GM12878 (cell line): ENCODE measurements around the gene FKBP7. TPM values are rescaled to one million over a fixed set of nuclear protein-coding genes. Genes with fewer than 3 reads are reported as not detected.

Experiments used
- BACH1 ChIP-seq: fragments of 450-650 bp; IDR thresholded peaks from 2 replicates; pipeline ENCODE4 v1.6.1; 2017; ENCODE audit warnings: mild to moderate bottlenecking, borderline replicate concordance
- CBX3 ChIP-seq: fragments of 200-600 bp; sonication (generic); IDR thresholded peaks from 2 replicates; pipeline ENCODE4 v1.6.1; 2016; ENCODE audit warnings: low read depth, borderline replicate concordance
- DPF2 ChIP-seq: fragments of 450-650 bp; IDR thresholded peaks from 2 replicates; pipeline ENCODE4 v1.6.1; 2017; ENCODE audit warnings: mild to moderate bottlenecking
- GATAD2B ChIP-seq: fragments of 450-650 bp; conservative IDR thresholded peaks from 2 replicates; pipeline ENCODE4 v1.6.1; 2017; ENCODE audit warnings: low read depth, mild to moderate bottlenecking, moderate library complexity
- HDAC6 ChIP-seq: fragments of 200-600 bp; sonication (generic); IDR thresholded peaks from one replicate; pipeline ENCODE4 v1.8.0; 2017; ENCODE audit warnings: antibody characterized with exemption; ENCODE audit not compliant: unreplicated experiment
- HDGF ChIP-seq: fragments of 450-650 bp; IDR thresholded peaks from 2 replicates; pipeline ENCODE4 v1.6.1; 2016; ENCODE audit warnings: antibody characterized with exemption
- MTA2 ChIP-seq: fragments of 450-650 bp; IDR thresholded peaks from 2 replicates; pipeline ENCODE4 v1.6.1; 2016; ENCODE audit warnings: low read depth, mild to moderate bottlenecking, moderate library complexity
- NBN ChIP-seq: fragments of 450-650 bp; IDR thresholded peaks from 2 replicates; pipeline ENCODE4 v1.6.1; 2016
- SIX5 ChIP-seq: IDR thresholded peaks from 2 replicates; pipeline ENCODE4 v1.6.1; 2011; ENCODE audit warnings: mild to moderate bottlenecking, low read depth, low read length, moderate library complexity; ENCODE audit not compliant: severe bottlenecking
- SMAD1 ChIP-seq: fragments of 450-650 bp; IDR thresholded peaks from 2 replicates; pipeline ENCODE4 v1.6.1; 2018; ENCODE audit warnings: mild to moderate bottlenecking, low read depth; ENCODE audit not compliant: partially characterized antibody
- TARDBP ChIP-seq: IDR thresholded peaks from 2 replicates; pipeline ENCODE4 v1.6.1; 2016; ENCODE audit warnings: borderline replicate concordance
- ZNF274 ChIP-seq: IDR thresholded peaks from one replicate; pipeline ENCODE4 v1.8.0; 2011; ENCODE audit not compliant: insufficient read length, insufficient read depth
- ZSCAN29 ChIP-seq: fragments of 450-650 bp; IDR thresholded peaks from 2 replicates; pipeline ENCODE4 v1.6.1; 2017; ENCODE audit warnings: mild to moderate bottlenecking, moderate library complexity
- polyA plus RNA-seq, 11 experiments: library from polyadenylated mRNA; depleted of rRNA in 4 of 11; unstranded in 6 of 11; stranded (reverse) in 5 of 11; fragments of >200 nt; fragmentation: Nextera tagmentation in 4 of 11; fragmentation: Illumina TruSeq in 1 of 11; extraction: Ambion mirVana in 4 of 11; extraction: Trizol in 1 of 11; gene quantifications; 1 replicate in 1 of 11; 2 replicates in 10 of 11; pipeline versions ENCODE4 v1.2.1 to v1.2.3, GENCODE V29; 2011 to 2016; ENCODE audit warnings: inconsistent platforms in 2 of 11, missing spikeins in 2 of 11, low read depth in 1 of 11
- total RNA-seq, 4 experiments: library from RNA; depleted of rRNA in 3 of 4; stranded (reverse); fragments of >200 nt in 3 of 4; fragmentation: Illumina TruSeq in 1 of 4; extraction: Trizol in 1 of 4; gene quantifications; 2 replicates each; pipeline versions ENCODE4 v1.2.1 to v1.2.3, GENCODE V29; 2013 to 2021
- TF ChIP-seq, protein P1 (sequence below): IDR thresholded peaks from 2 replicates; pipeline ENCODE4 v1.6.1; 2011; ENCODE audit warnings: mild to moderate bottlenecking, low read depth, low read length, moderate library complexity; ENCODE audit not compliant: insufficient replicate concordance
- TF ChIP-seq, protein P2 (sequence below): IDR thresholded peaks from 2 replicates; pipeline ENCODE4 v1.6.1; 2012; ENCODE audit warnings: low read depth, low read length, improper control_type of control experiment

Gene FKBP7
- total and polyA plus RNA-seq, 10 of the 15 experiments (the other 5 are each of a cell fraction or from before 2014, with no cell fraction given): 5.6 to 16.7 (median 12.5) TPM

DNA sequence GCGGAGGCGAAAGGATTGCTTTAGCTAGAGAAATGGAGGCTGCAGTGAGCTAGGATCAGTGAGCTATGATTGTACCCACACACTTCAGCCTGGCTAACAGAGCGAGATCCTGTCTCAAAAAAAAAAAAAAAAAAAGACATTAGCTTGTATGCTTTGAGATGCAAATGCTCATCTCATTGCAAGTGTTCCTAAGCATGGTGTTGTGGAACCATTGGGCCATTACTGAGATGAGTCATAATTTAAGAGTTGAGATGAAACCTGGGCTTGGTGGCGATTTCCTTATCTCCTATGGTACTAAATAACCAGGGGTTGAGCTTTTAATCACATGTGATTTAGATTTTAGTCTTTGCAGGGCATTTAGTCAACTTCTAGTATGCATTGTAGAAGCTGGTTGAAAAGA lies 4.0 kb upstream of the FKBP7 start (continued):
- TF ChIP-seq GATAD2B (no peak), ZNF274 (no peak), SIX5 (no peak), CBX3 (no peak), TARDBP (no peak), SMAD1 (no peak), BACH1 (no peak), HDAC6 (no peak), ZSCAN29 (no peak), DPF2 (no peak), MTA2 (no peak), HDGF (peak; percentile 47; the same call in 1 of the 2 replicates), NBN (0 out of 2 replicates have a peak, but pooled peaks have one; percentile 37)
- TF ChIP-seq, protein P1, sequence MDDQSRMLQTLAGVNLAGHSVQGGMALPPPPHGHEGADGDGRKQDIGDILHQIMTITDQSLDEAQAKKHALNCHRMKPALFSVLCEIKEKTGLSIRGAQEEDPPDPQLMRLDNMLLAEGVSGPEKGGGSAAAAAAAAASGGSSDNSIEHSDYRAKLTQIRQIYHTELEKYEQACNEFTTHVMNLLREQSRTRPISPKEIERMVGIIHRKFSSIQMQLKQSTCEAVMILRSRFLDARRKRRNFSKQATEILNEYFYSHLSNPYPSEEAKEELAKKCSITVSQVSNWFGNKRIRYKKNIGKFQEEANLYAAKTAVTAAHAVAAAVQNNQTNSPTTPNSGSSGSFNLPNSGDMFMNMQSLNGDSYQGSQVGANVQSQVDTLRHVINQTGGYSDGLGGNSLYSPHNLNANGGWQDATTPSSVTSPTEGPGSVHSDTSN: no peak
- TF ChIP-seq, protein P2, sequence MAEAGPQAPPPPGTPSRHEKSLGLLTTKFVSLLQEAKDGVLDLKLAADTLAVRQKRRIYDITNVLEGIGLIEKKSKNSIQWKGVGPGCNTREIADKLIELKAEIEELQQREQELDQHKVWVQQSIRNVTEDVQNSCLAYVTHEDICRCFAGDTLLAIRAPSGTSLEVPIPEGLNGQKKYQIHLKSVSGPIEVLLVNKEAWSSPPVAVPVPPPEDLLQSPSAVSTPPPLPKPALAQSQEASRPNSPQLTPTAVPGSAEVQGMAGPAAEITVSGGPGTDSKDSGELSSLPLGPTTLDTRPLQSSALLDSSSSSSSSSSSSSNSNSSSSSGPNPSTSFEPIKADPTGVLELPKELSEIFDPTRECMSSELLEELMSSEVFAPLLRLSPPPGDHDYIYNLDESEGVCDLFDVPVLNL: no peak
